WTC11 (cell line): ENCODE measurements around the gene EXOSC2. TPM values are rescaled to one million over a fixed set of nuclear protein-coding genes. Genes with fewer than 3 reads are reported as not detected.

Experiments
- ATAC-seq: fragments of 200-7000 bp; cut with Tn5 transposase; 2 replicates; pipeline ENCODE4 v1.10.0; 2021; ENCODE audit warnings: mild to moderate bottlenecking, moderate library complexity
- CTCF ChIA-PET: fragments of 300-600 bp; sonication (Branson Sonifier 250); formaldehyde crosslinking; loops from one replicate; lab custom pipeline; 2021; ENCODE audit warnings: antibody characterized with exemption; lab: Charles Lee
- POLR2A ChIA-PET: fragments of 350-600 bp; sonication (Branson Sonifier 250); formaldehyde crosslinking; loops from one replicate; lab custom pipeline; 2021; ENCODE audit warnings: antibody characterized with exemption; lab: Charles Lee
- DNase-seq: peaks from one replicate; pipeline ENCODE4 v3.0.0; 2021; ENCODE audit warnings: low spot score
- H3K27ac Mint-ChIP-seq: 2 replicates; pipeline ENCODE4 v1.8.0; 2021; ENCODE audit warnings: mixed read lengths
- H3K27me3 Mint-ChIP-seq: 2 replicates; pipeline ENCODE4 v1.8.0; 2021; ENCODE audit warnings: low read depth, mild to moderate bottlenecking, moderate library complexity, mixed read lengths
- H3K36me3 Mint-ChIP-seq: 2 replicates; pipeline ENCODE4 v1.8.0; 2021; ENCODE audit warnings: mixed read lengths
- H3K4me1 Mint-ChIP-seq: 2 replicates; pipeline ENCODE4 v1.8.0; 2022; ENCODE audit warnings: mixed read lengths
- H3K4me3 Mint-ChIP-seq: 2 replicates; pipeline ENCODE4 v1.8.0; 2021; ENCODE audit warnings: mild to moderate bottlenecking, moderate library complexity, mixed read lengths
- H3K9me3 Mint-ChIP-seq: 2 replicates; pipeline ENCODE4 v1.8.0; 2021; ENCODE audit warnings: mixed read lengths
- AR ChIP-seq: fragments of 250-450 bp; sonication (Bioruptor Pico); IDR thresholded peaks from 2 replicates; pipeline ENCODE4 v1.9.0; 2021; ENCODE audit warnings: mild to moderate bottlenecking
- ATF2 ChIP-seq: sonication (generic); formaldehyde crosslinking; IDR thresholded peaks from 2 replicates; pipeline ENCODE4 v1.8.1; 2022; ENCODE audit warnings: low read depth, missing genetic modification reagents, borderline replicate concordance
- ATF3 ChIP-seq: sonication (generic); formaldehyde crosslinking; conservative IDR thresholded peaks from 2 replicates; pipeline ENCODE4 v1.8.1; 2022; ENCODE audit warnings: mild to moderate bottlenecking, missing genetic modification reagents
- CTCF ChIP-seq: fragments of 200-600 bp; IDR thresholded peaks from 2 replicates; pipeline ENCODE4 v1.8.0; 2022; ENCODE audit warnings: antibody characterized with exemption
- JUN ChIP-seq: sonication (generic); formaldehyde crosslinking; IDR thresholded peaks from 2 replicates; pipeline ENCODE4 v1.8.0; 2023; ENCODE audit warnings: mild to moderate bottlenecking, missing genetic modification reagents
- KAT7 ChIP-seq: sonication (generic); formaldehyde crosslinking; IDR thresholded peaks from 2 replicates; pipeline ENCODE4 v1.8.1; 2023; ENCODE audit warnings: missing genetic modification reagents, mild to moderate bottlenecking, borderline replicate concordance
- NR2C2 ChIP-seq: sonication (generic); formaldehyde crosslinking; IDR thresholded peaks from 2 replicates; pipeline ENCODE4 v1.8.0; 2022; ENCODE audit warnings: mild to moderate bottlenecking, missing genetic modification reagents
- PRRX2 ChIP-seq: fragments of 250-450 bp; sonication (Bioruptor Pico); IDR thresholded peaks from 2 replicates; pipeline ENCODE4 v1.8.0; 2021; ENCODE audit warnings: mild to moderate bottlenecking
- STAT6 ChIP-seq: sonication (generic); formaldehyde crosslinking; conservative IDR thresholded peaks from 2 replicates; pipeline ENCODE4 v1.8.1; 2023; ENCODE audit warnings: mild to moderate bottlenecking, low read depth, missing genetic modification reagents, moderate library complexity
- TEAD4 ChIP-seq: sonication (generic); formaldehyde crosslinking; IDR thresholded peaks from 2 replicates; pipeline ENCODE4 v1.8.0; 2022; ENCODE audit warnings: mild to moderate bottlenecking, missing genetic modification reagents
- ZNF138 ChIP-seq: sonication (generic); formaldehyde crosslinking; conservative IDR thresholded peaks from 2 replicates; pipeline ENCODE4 v1.8.1; 2022; ENCODE audit warnings: mild to moderate bottlenecking, moderate library complexity, missing genetic modification reagents
- total RNA-seq: library from RNA; stranded (reverse); gene quantifications from 3 replicates; pipeline ENCODE4 v1.2.3, GENCODE V29; 2021

EXOSC2 gene
- total RNA-seq, 1 experiment from 2014 or later, result 76.1 TPM

- no peak for TF ChIP-seq AR (CRISPR knock-in tag)
Observed at GRCh38 chr9:130736834-130737233, 43.3 kb downstream of the EXOSC2 start (continued).

GRCh38 chr9:130738281-130738680 lies 44.7 kb downstream of the EXOSC2 start:
- H3K9me3 Mint-ChIP-seq, result peaks cover 8% of the 10 kb centered on the region; the same call in 1 of the 2 replicates
- no peak for ATAC-seq
- H3K27ac Mint-ChIP-seq, result no peak overlapping the region
- H3K27me3 Mint-ChIP-seq, result no peaks in the 10 kb centered on the region
- POLR2A ChIA-PET, result no interaction called here
- H3K4me3 Mint-ChIP-seq, result no peak overlapping the region
- DNase-seq, result no peak
- no peak for TF ChIP-seq TEAD4
- H3K4me1 Mint-ChIP-seq, result peaks cover 7% of the 10 kb centered on the region
- CTCF ChIA-PET, result interaction anchor here (2.7 kb wide), 1 partner anchor 128 kb away, joined by 11 read pairs; no protein-coding TSS in a partner anchor
- 0 out of 2 replicates have a peak, but pooled peaks cover 3% of the 10 kb centered on the region for H3K36me3 Mint-ChIP-seq

- ChIA-PET POLR2A (interaction anchor here (0.6 kb wide), 1 partner anchor 297 kb away, joined by 3 read pairs; no protein-coding TSS in a partner anchor), CTCF (interaction anchor here (0.8 to 2.7 kb wide), 3 partner anchors 11 to 127 kb away, joined by 3 to 11 read pairs (median 3); no protein-coding TSS in a partner anchor)
- peaks cover 11% of the 10 kb centered on the region for H3K4me1 Mint-ChIP-seq
- ATAC-seq, result no peak
- H3K27ac Mint-ChIP-seq, result no peak overlapping the region
- TF ChIP-seq STAT6 (CRISPR knock-in tag) (no peak), CTCF (no peak), KAT7 (CRISPR knock-in tag) (no peak), ATF2 (CRISPR knock-in tag) (no peak)
- no peaks in the 10 kb centered on the region for H3K27me3 Mint-ChIP-seq
- peaks cover 8% of the 10 kb centered on the region; the same call in 1 of the 2 replicates for H3K9me3 Mint-ChIP-seq
- H3K36me3 Mint-ChIP-seq, result 0 out of 2 replicates have a peak, but pooled peaks cover 3% of the 10 kb centered on the region
- DNase-seq, result no peak
- no peak overlapping the region for H3K4me3 Mint-ChIP-seq
Observed at GRCh38 chr9:130739081-130739480, 45.5 kb downstream of the EXOSC2 start.

- no peak overlapping the region for H3K27ac Mint-ChIP-seq
- POLR2A ChIA-PET, result interaction anchor here (0.6 kb wide), 1 partner anchor 137 kb away, joined by 3 read pairs; no protein-coding TSS in a partner anchor
Observed at GRCh38 chr9:130740218-130741023, 46.8 kb downstream of the EXOSC2 start.

More at GRCh38 chr9:130740218-130741023, 46.8 kb downstream of the EXOSC2 start:
- Mint-ChIP-seq H3K9me3 (peaks cover 8% of the 10 kb centered on the region; the same call in 1 of the 2 replicates), H3K27me3 (no peaks in the 10 kb centered on the region), H3K4me1 (peaks cover 19% of the 10 kb centered on the region), H3K4me3 (no peak overlapping the region), H3K36me3 (0 out of 2 replicates have a peak, but pooled peaks cover 3% of the 10 kb centered on the region)
- CTCF ChIA-PET, result interaction anchor here (2.7 kb wide), 1 partner anchor 126 kb away, joined by 11 read pairs; no protein-coding TSS in a partner anchor
- DNase-seq (no peak), ATAC-seq (no peak)
- TF ChIP-seq ZNF138 (CRISPR knock-in tag) (no peak), NR2C2 (no peak), JUN (CRISPR knock-in tag) (no peak), PRRX2 (CRISPR knock-in tag) (no peak), ATF3 (no peak)
- TF ChIP-seq, all 79 proteins: peak for 0
